Measurements from ENCODE around the gene PTPRA.
A peak's percentile ranks its signal among the peaks of the same experiment; 100 is the strongest.

Gene PTPRA

DNA sequence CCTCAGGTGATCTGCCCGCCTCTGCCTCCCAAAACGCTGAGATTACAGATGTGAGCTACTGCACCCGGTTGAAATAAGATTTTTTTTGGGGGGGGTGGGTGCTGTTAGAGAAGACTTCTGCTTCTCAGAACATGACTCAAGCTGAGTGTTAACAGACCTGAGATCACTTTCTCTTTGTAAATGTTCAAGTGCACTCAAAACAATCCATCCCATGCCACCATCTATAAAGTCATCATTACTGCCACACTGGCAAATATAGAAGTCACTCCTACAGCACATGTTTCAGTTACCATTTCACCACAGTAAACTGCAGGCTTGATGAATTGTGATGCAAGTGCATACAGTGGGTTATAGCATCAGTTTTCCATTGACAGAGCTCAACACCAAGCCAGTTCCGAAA, 23.8 kb upstream of the PTPRA start:
- DNase-seq (ENCODE audit: low read depth): no peak

DNA sequence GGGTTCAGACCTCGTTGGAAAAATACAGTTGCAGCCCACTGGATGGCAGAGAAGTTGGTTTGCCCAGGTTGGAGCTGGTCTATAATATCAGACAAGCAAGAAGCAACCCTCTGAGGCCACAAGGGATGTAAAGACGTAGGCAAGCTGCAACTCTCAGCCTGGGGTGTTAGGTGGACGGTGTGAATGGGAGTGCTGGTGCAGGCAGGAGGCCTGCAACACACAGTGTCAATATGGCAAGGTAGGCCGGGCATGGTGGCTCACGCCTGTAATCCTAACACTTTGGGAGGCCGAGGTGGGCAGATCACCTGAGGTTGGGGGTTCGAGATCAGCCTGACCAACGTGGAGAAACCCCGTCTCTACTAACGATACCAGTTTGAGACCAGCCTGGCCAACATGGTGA, 22.2 kb upstream of the PTPRA start:
- TF ChIP-seq, protein P1, sequence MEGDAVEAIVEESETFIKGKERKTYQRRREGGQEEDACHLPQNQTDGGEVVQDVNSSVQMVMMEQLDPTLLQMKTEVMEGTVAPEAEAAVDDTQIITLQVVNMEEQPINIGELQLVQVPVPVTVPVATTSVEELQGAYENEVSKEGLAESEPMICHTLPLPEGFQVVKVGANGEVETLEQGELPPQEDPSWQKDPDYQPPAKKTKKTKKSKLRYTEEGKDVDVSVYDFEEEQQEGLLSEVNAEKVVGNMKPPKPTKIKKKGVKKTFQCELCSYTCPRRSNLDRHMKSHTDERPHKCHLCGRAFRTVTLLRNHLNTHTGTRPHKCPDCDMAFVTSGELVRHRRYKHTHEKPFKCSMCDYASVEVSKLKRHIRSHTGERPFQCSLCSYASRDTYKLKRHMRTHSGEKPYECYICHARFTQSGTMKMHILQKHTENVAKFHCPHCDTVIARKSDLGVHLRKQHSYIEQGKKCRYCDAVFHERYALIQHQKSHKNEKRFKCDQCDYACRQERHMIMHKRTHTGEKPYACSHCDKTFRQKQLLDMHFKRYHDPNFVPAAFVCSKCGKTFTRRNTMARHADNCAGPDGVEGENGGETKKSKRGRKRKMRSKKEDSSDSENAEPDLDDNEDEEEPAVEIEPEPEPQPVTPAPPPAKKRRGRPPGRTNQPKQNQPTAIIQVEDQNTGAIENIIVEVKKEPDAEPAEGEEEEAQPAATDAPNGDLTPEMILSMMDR (conservative IDR thresholded peaks at IDR 0.05; ENCODE audit: low read depth, low read length): no peak
- no peak for DNase-seq (ENCODE audit: low read depth)
- H3K4me3 ChIP-seq (ENCODE audit: low read depth, low read length): no peak overlapping the region

More for the DNA sequence above, 23.8 kb upstream of the PTPRA start:
- TF ChIP-seq, protein P1 (conservative IDR thresholded peaks at IDR 0.05; ENCODE audit: low read depth, low read length): no peak
- H3K4me3 ChIP-seq (ENCODE audit: low read depth, low read length): no peak overlapping the region

DNA sequence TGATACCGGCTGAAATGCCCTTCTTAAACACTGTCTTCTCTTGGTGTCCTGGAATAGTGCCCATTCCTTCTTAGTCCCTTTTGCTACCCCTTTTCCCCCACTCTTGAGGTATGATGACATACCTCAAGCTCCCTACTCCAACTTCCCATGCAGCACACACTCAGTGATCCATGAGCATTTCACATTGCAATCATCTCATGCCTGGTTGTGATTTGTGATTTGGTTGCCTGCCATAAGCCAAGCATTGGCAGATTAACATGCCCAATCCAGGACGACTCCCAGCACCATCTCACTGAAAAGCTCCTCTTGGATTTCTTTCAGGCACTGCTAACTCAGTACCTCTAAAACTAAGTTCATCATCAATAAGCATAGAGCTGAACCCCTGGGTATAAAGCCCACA, 14.7 kb upstream of the PTPRA start:
- H3K4me3 ChIP-seq (ENCODE audit: low read depth, low read length): no peak overlapping the region
- TF ChIP-seq, protein P1 (conservative IDR thresholded peaks at IDR 0.05; ENCODE audit: low read depth, low read length): no peak
- no peak for DNase-seq (ENCODE audit: low read depth)

DNA sequence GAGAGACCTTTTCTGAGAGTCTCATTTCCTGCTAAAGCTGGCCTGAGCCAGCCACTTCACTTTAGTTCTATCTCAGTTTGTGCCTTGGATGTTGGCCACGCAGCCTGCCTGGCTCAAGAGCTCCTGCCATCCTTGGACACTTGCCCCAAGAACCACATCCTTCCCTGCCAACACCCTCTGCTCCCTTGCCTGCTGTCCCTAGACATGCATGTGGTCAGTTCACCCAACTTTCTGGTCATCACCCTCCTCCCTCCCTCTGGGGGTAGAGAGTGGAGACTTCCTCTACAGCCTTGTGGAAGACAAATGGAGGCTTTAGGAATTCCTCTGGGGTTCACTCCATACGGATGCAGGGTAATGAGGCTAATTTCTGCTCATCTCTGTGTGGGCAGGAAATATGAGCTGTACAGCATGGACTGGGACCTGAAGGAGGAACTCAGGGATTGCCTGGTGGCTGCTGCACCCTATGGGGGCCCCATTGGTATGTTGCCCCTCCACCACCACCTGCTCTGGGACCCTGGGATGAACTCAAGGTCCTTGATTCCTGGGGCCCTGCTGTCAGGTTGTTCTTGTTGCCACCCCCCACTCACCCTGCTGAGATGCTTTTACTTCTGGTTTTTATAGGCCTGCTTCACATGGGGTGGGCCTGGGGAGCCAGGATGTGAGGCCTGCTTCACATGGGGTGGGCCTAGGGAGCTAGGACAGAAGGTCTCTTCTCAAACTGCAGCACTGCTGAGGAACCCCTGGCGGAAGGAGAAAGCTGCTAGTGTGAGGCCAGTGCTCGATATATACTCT, 13.8 kb upstream of the PTPRA start:
- DNase-seq (ENCODE audit: low read depth): no peak
- TF ChIP-seq, protein P1 (conservative IDR thresholded peaks at IDR 0.05; ENCODE audit: low read depth, low read length): no peak
- no peak overlapping the region for H3K4me3 ChIP-seq (ENCODE audit: low read depth, low read length)

DNA sequence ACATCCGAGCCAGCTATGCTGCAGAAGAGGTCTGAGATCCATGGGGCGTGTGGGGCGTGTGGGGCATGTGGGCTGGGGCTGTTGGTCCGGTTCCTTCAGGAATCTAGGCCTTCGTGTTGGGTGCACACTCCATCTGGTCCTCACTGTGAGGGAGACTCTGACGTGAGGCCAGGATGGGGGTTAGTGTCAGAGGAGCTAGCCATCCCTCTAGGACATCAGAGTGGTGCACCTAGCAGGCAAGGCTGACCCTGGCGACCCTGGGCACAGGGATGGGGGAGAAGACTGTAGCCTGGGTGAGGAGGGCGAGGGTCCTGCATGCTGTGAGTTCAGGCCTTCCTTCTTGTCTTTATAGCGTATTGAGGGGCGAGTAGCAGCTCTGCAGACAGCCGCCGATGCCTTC, 8.7 kb upstream of the PTPRA start:
- DNase-seq (ENCODE audit: low read depth): no peak
- TF ChIP-seq, protein P1 (conservative IDR thresholded peaks at IDR 0.05; ENCODE audit: low read depth, low read length): no peak
- H3K4me3 ChIP-seq (ENCODE audit: low read depth, low read length): no peak overlapping the region

DNA sequence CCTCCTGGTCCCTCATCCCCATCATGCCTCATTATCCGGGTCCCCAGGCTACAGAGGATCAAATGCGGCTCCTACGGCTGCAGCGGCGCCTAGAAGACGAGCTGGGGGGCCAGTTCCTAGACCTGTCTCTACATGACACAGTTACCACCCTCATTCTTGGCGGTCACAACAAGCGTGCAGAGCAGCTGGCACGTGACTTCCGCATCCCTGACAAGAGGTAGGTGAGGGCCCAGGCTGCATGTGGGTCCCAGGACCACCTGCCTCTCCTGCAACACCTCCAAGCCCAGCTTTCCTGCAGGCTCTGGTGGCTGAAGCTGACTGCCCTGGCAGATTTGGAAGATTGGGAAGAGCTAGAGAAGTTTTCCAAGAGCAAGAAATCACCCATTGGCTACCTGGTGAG, 8.2 kb upstream of the PTPRA start:
- no peak for DNase-seq (ENCODE audit: low read depth)
- TF ChIP-seq, protein P1 (conservative IDR thresholded peaks at IDR 0.05; ENCODE audit: low read depth, low read length): no peak
- H3K4me3 ChIP-seq (ENCODE audit: low read depth, low read length): no peak overlapping the region

DNA sequence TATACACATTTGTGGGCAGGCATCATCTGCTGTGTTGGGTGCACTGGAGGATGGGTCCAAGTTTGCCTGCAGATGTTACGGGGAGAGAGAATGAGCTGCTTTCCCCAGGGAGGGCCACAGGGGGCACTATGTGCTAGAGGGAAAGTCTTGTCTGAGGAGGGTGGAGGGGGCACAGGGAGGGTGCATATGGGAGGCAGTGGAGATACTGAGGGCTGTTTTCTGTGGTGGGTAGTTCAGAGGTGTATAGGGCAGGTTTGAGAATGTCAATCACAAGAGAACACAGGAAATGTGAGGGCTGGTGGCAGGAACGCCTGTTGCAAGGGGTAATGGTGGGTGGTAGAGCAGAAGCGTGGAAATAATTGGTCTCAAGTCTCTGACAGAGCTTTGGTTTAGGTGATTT, 7.7 kb upstream of the PTPRA start:
- peak; percentile 25 for DNase-seq (ENCODE audit: low read depth)
- no peak overlapping the region for H3K4me3 ChIP-seq (ENCODE audit: low read depth, low read length)
- TF ChIP-seq, protein P1 (conservative IDR thresholded peaks at IDR 0.05; ENCODE audit: low read depth, low read length): peak; percentile 50

All from choroid plexus epithelial cell (primary cell).